GM11168 (cell line): ENCODE data around the gene FMO2.

Source experiments
- in situ Hi-C: fragments of 300-500 bp; cut with MboI; formaldehyde crosslinking; loops from one replicate; pipeline ENCODE4 v1.12.0; 2022; ENCODE audit warnings: low sequenced_read_pairs; ENCODE audit not compliant: unreplicated experiment

Gene FMO2

GRCh38 chr1:171173069-171173468 lies 12.0 kb upstream of the FMO2 start:
- in situ Hi-C loops, result no loop called here

GRCh38 chr1:171174560-171175294 lies 10.4 kb upstream of the FMO2 start:
- in situ Hi-C loops, result no loop called here

- in situ Hi-C loops, result no loop called here
Measured at GRCh38 chr1:171177261-171177660, 7.8 kb upstream of the FMO2 start.

- in situ Hi-C loops, result no loop called here
Measured at GRCh38 chr1:171179318-171180227, 5.5 kb upstream of the FMO2 start.

GRCh38 chr1:171180670-171181069 lies 4.4 kb upstream of the FMO2 start:
- in situ Hi-C loops, result no loop called here

GRCh38 chr1:171188388-171189266 lies 3.5 kb downstream of the FMO2 start:
- in situ Hi-C loops, result no loop called here

GRCh38 chr1:171191992-171192391 lies 6.9 kb downstream of the FMO2 start:
- in situ Hi-C loops, result no loop called here

GRCh38 chr1:171195767-171196166 lies 10.7 kb downstream of the FMO2 start:
- in situ Hi-C loops, result no loop called here

GRCh38 chr1:171196351-171196750 lies 11.3 kb downstream of the FMO2 start:
- in situ Hi-C loops, result no loop called here

- in situ Hi-C loops, result no loop called here
Measured at GRCh38 chr1:171198081-171198480, 13.0 kb downstream of the FMO2 start.

- in situ Hi-C loops, result no loop called here
Measured at GRCh38 chr1:171204296-171204695, 19.2 kb downstream of the FMO2 start.

GRCh38 chr1:171206204-171206977 lies 21.3 kb downstream of the FMO2 start:
- in situ Hi-C loops, result no loop called here

- in situ Hi-C loops, result no loop called here
Measured at GRCh38 chr1:171206978-171207355, 21.9 kb downstream of the FMO2 start.

- in situ Hi-C loops, result no loop called here
Measured at GRCh38 chr1:171207377-171207776, 22.3 kb downstream of the FMO2 start.

GRCh38 chr1:171210355-171210754 lies 25.3 kb downstream of the FMO2 start:
- in situ Hi-C loops, result no loop called here

- in situ Hi-C loops, result no loop called here
Measured at GRCh38 chr1:171212607-171213351, 27.7 kb downstream of the FMO2 start.

GRCh38 chr1:171213559-171214454 lies 28.7 kb downstream of the FMO2 start:
- in situ Hi-C loops, result no loop called here
